HepG2 (cell line): Measurements from ENCODE around the gene ZBTB17. TPM values are rescaled to one million over a fixed set of nuclear protein-coding genes. Genes with fewer than 3 reads are reported as not detected.

Experiments used
- ATAC-seq: fragments of 200-7000 bp; cut with Tn5 transposase; 3 replicates; pipeline ENCODE4 v1.9.1; 2020; ENCODE audit warnings: mild to moderate bottlenecking, moderate library complexity
- BruUV-seq: library from RNA; stranded (reverse); fragments of 400-500 nt; replicated peaks from 2 replicates; lab custom pipeline; 2021; lab: Mats Ljungman, UMichigan
- CTCF ChIA-PET: fragments of 300-600 bp; formaldehyde crosslinking; extraction: SDS; loops from one replicate; lab custom pipeline; 2021; ENCODE audit warnings: low total read pairs, inconsistent platforms, low intra/inter-chr PET ratio; lab: Yijun Ruan, JAX
- POLR2A ChIA-PET: fragments of 350-600 bp; sonication (Branson Sonifier 250); formaldehyde crosslinking; loops from one replicate; lab custom pipeline; 2020; ENCODE audit warnings: antibody characterized with exemption, inconsistent platforms; lab: Yijun Ruan, JAX
- DNase-seq: peaks from one replicate; pipeline ENCODE4 v3.0.0-alpha.2; 2015; ENCODE audit warnings: low spot score
- FAIRE-seq: peaks from 3 replicates; lab custom pipeline; 2011; peaks lifted over from hg19 to GRCh38; lab: Jason Lieb, UNC
- H2AFZ ChIP-seq: one replicate; pipeline ENCODE4 v1.6.1; 2011; ENCODE audit warnings: low read length, inconsistent platforms
- H3K27ac ChIP-seq: fragments of 300-600 bp; 3 replicates; pipeline ENCODE4 v1.8.0; 2011; ENCODE audit warnings: mixed run types, mild to moderate bottlenecking, mixed read lengths, low read length, inconsistent platforms; ENCODE audit not compliant: insufficient read depth; ENCODE audit errors: extremely low read length
- H3K27me3 ChIP-seq, 2 experiments: fragments of 200-600 bp in 1 of 2; 2 replicates in 1 of 2; 3 replicates in 1 of 2; pipeline versions ENCODE4 v1.6.0 to v1.8.0; 2011; ENCODE audit warnings: low read length in 2 of 2, mild to moderate bottlenecking in 2 of 2, moderate library complexity in 2 of 2, inconsistent platforms in 1 of 2; ENCODE audit not compliant: insufficient read depth in 2 of 2, control insufficient read depth in 1 of 2
- H3K36me3 ChIP-seq, 2 experiments: fragments of 200-600 bp in 1 of 2; replicated peaks in 1 of 2; 2 replicates in 1 of 2; 3 replicates in 1 of 2; pipeline versions ENCODE4 v1.5.1 to v1.8.0; 2011; ENCODE audit warnings: low read length in 2 of 2, inconsistent platforms in 1 of 2; ENCODE audit not compliant: insufficient read depth in 2 of 2, control insufficient read depth in 1 of 2
- H3K4me1 ChIP-seq: 2 replicates; pipeline ENCODE4 v1.5.1; 2012; ENCODE audit warnings: low read length, inconsistent platforms; ENCODE audit not compliant: insufficient read depth
- H3K4me2 ChIP-seq: 2 replicates; pipeline ENCODE4 v1.6.0; 2011; ENCODE audit warnings: low read depth, low read length, inconsistent platforms
- H3K4me3 ChIP-seq, 3 experiments: fragments of 200-600 bp in 1 of 3; sonication (generic), shearing (Covaris generic) in 1 of 3; replicated peaks in 1 of 3; 2 replicates each; pipeline ENCODE4 v1.5.1; 2011 to 2016; ENCODE audit warnings: low read length in 3 of 3, inconsistent platforms in 2 of 3, low read depth in 2 of 3, mild to moderate bottlenecking in 2 of 3, control low read depth in 1 of 3, mixed read lengths in 1 of 3; ENCODE audit not compliant: insufficient read depth in 1 of 3
- H3K79me2 ChIP-seq: one replicate; pipeline ENCODE4 v1.6.1; 2011; ENCODE audit warnings: low read length, inconsistent platforms; ENCODE audit not compliant: insufficient read depth
- H3K9ac ChIP-seq: 2 replicates; pipeline ENCODE4 v1.6.0; 2011; ENCODE audit warnings: mild to moderate bottlenecking, low read depth, low read length, inconsistent platforms; ENCODE audit not compliant: insufficient read depth
- H3K9me3 ChIP-seq: 2 replicates; pipeline ENCODE4 v1.5.1; 2012; ENCODE audit warnings: mild to moderate bottlenecking, low read length
- H4K20me1 ChIP-seq: 2 replicates; pipeline ENCODE4 v1.6.0; 2011; ENCODE audit warnings: inconsistent platforms, mild to moderate bottlenecking, low read length, moderate library complexity; ENCODE audit not compliant: insufficient read depth
- ATF7 ChIP-seq, 2 experiments: fragments of 450-650 bp in 1 of 2; sonication (generic) in 1 of 2; formaldehyde crosslinking in 1 of 2; IDR thresholded peaks; 2 replicates each; pipeline versions ENCODE4 v1.4.0 to v1.6.1; 2016 to 2020; ENCODE audit warnings: antibody characterized with exemption in 1 of 2, mild to moderate bottlenecking in 1 of 2, missing genetic modification reagents in 1 of 2
- BRCA1 ChIP-seq: sonication (generic); formaldehyde crosslinking; IDR thresholded peaks from 2 replicates; pipeline ENCODE4 v1.4.0; 2020; ENCODE audit warnings: missing genetic modification reagents
- BRD4 ChIP-seq: sonication (generic); formaldehyde crosslinking; IDR thresholded peaks from 2 replicates; pipeline ENCODE4 v1.4.0; 2020; ENCODE audit warnings: missing genetic modification reagents
- FOXA3 ChIP-seq: IDR thresholded peaks from 2 replicates; pipeline ENCODE4 v1.6.1; 2016; ENCODE audit warnings: missing genetic modification reagents, missing compliant biosample characterization
- RORA ChIP-seq: sonication (generic); formaldehyde crosslinking; IDR thresholded peaks from 2 replicates; pipeline ENCODE4 v1.5.0; 2020; ENCODE audit warnings: mild to moderate bottlenecking, missing genetic modification reagents, moderate library complexity
- SCMH1 ChIP-seq: sonication (generic); formaldehyde crosslinking; IDR thresholded peaks from 2 replicates; pipeline ENCODE4 v1.9.0; 2021; ENCODE audit warnings: missing genetic modification reagents, mild to moderate bottlenecking, borderline replicate concordance
- SIN3A ChIP-seq: IDR thresholded peaks from 2 replicates; pipeline ENCODE4 v1.6.1; 2011; ENCODE audit warnings: low read depth, mild to moderate bottlenecking, control low read depth, low read length, borderline replicate concordance
- SOX6 ChIP-seq, 2 experiments: fragments of 450-650 bp in 1 of 2; sonication (generic) in 1 of 2; formaldehyde crosslinking in 1 of 2; IDR thresholded peaks; 2 replicates each; pipeline versions ENCODE4 v1.4.0 to v1.6.1; 2017 to 2020; ENCODE audit warnings: antibody characterized with exemption in 1 of 2, mild to moderate bottlenecking in 1 of 2, missing genetic modification reagents in 1 of 2
- XBP1 ChIP-seq: sonication (generic); formaldehyde crosslinking; IDR thresholded peaks from 2 replicates; pipeline ENCODE4 v1.5.0; 2020; ENCODE audit warnings: missing genetic modification reagents
- ZSCAN20 ChIP-seq: sonication (generic); formaldehyde crosslinking; IDR thresholded peaks from 2 replicates; pipeline ENCODE4 v1.4.0; 2020; ENCODE audit warnings: missing genetic modification reagents, mild to moderate bottlenecking, borderline replicate concordance
- WGBS: methylation state at CpG from one replicate; pipeline ENCODE4 v1.1.6; 2017; ENCODE audit warnings: low lambda C conversion rate; 5-methylcytosine and 5-hydroxymethylcytosine counted together
- in situ Hi-C: cut with HindIII; loops from 2 replicates; pipeline ENCODE4 v1.10.0; 2017; ENCODE audit warnings: low pct_unique_long_range_greater_than_20kb; ENCODE audit not compliant: extremely low pct_ligation_motif_present
- intact Hi-C: fragments of 100-400 bp; cut with micrococcal nuclease; formaldehyde crosslinking; loops from one replicate; pipeline ENCODE4 v1.10.0; 2022; ENCODE audit not compliant: unreplicated experiment
- polyA plus RNA-seq, 8 experiments: library from polyadenylated mRNA; depleted of rRNA in 3 of 8; stranded (reverse) in 7 of 8; unstranded in 1 of 8; fragments of >200 nt; fragmentation: Illumina TruSeq in 4 of 8; extraction: Trizol in 4 of 8; gene quantifications; 2 replicates each; pipeline versions ENCODE4 v1.2.1 to v1.2.3, GENCODE V29; 2011 to 2016; ENCODE audit warnings: low read depth in 4 of 8, missing spikeins in 1 of 8, mixed read lengths in 1 of 8; ENCODE audit not compliant: insufficient read depth in 1 of 8
- total RNA-seq, 5 experiments: library from RNA; depleted of rRNA; stranded (reverse); fragments of >200 nt; fragmentation: Illumina TruSeq; extraction: Trizol; gene quantifications; 2 replicates each; pipeline ENCODE4 v1.2.3, GENCODE V29; 2016; ENCODE audit warnings: low read depth in 1 of 5
- TF ChIP-seq, protein P1 (sequence below): sonication (generic); formaldehyde crosslinking; IDR thresholded peaks from 2 replicates; pipeline ENCODE4 v1.4.0; 2020; ENCODE audit warnings: missing genetic modification reagents; ENCODE audit errors: not compliant biosample characterization
- TF ChIP-seq, protein P2 (sequence below): sonication (generic); formaldehyde crosslinking; conservative IDR thresholded peaks from 2 replicates; pipeline ENCODE4 v1.8.0; 2022; ENCODE audit warnings: missing genetic modification reagents

Gene ZBTB17
- total and polyA plus RNA-seq, 2 of the 13 experiments (the other 11 are each of a cell fraction or from before 2014, with no cell fraction given): 16.7 to 17.0 TPM

DNA sequence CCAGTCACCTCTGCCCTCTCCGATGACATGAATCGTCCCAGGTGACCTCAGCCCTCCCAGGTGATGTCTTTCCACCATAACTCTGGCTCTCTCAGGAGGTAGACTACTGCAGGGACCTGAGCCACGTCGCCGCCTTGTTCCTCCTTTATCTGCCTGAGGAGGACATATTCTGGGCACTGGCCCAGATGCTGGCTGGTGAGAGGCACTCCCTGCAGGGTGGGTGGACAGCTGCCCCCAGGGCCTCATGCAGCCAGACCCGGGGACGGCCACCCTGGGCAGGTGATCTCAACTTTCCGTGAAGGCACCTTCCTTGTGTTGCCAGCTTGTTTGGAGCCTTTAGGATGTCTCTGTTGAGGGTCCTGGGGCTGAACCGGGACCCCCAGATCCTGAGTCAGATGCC lies 13.9 kb upstream of the ZBTB17 start:
- in situ Hi-C loops (no loop called here), intact Hi-C loops (loop anchor here (10.0 kb wide), 1 partner anchor 175 kb away; no protein-coding TSS in a partner anchor)
- TF ChIP-seq FOXA3 (no peak), ATF7 (IDR thresholded peaks at IDR 0.05) (no peak), ATF7 (CRISPR knock-in tag; IDR thresholded peaks at IDR 0.05) (no peak), BRCA1 (no peak), RORA (CRISPR knock-in tag) (no peak), SOX6 (IDR thresholded peaks at IDR 0.05) (no peak), SOX6 (CRISPR knock-in tag; IDR thresholded peaks at IDR 0.05) (no peak), BRD4 (CRISPR knock-in tag) (no peak), ZSCAN20 (CRISPR knock-in tag) (no peak), SIN3A (no peak), XBP1 (no peak), SCMH1 (CRISPR knock-in tag) (no peak)
- TF ChIP-seq, protein P1, sequence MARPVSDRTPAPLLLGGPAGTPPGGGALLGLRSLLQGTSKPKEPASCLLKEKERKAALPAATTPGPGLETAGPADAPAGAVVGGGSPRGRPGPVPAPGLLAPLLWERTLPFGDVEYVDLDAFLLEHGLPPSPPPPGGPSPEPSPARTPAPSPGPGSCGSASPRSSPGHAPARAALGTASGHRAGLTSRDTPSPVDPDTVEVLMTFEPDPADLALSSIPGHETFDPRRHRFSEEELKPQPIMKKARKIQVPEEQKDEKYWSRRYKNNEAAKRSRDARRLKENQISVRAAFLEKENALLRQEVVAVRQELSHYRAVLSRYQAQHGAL: no peak
- TF ChIP-seq, protein P2, sequence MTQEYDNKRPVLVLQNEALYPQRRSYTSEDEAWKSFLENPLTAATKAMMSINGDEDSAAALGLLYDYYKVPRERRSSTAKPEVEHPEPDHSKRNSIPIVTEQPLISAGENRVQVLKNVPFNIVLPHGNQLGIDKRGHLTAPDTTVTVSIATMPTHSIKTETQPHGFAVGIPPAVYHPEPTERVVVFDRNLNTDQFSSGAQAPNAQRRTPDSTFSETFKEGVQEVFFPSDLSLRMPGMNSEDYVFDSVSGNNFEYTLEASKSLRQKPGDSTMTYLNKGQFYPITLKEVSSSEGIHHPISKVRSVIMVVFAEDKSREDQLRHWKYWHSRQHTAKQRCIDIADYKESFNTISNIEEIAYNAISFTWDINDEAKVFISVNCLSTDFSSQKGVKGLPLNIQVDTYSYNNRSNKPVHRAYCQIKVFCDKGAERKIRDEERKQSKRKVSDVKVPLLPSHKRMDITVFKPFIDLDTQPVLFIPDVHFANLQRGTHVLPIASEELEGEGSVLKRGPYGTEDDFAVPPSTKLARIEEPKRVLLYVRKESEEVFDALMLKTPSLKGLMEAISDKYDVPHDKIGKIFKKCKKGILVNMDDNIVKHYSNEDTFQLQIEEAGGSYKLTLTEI (CRISPR knock-in tag): no peak
- no peak for FAIRE-seq
- WGBS: 29% methylated on average over 5 of the region's 9 CpGs
- BruUV-seq: no TSS peak
- Histone ChIP-seq H3K9ac (no peak overlapping the region), H3K4me2 (no peak overlapping the region), H4K20me1 (no peaks in the 10 kb centered on the region), H3K9me3 (no peaks in the 10 kb centered on the region), H3K79me2 (no peaks in the 10 kb centered on the region), H3K4me1 (peaks cover 18% of the 10 kb centered on the region), H3K27ac (no peak overlapping the region), H3K36me3 (no peaks in the 10 kb centered on the region), H3K27me3 (peaks cover 6 to 29% of the 10 kb centered on the region in 2 experiments; a peak in 3 of 5 replicates), H3K4me3 (no peak overlapping the region), H2AFZ (no peak overlapping the region)
- POLR2A ChIA-PET: no interaction called here
- CTCF ChIA-PET: no interaction called here
- DNase-seq: no peak
- no peak for ATAC-seq
